ENCODE results near the gene YEATS2. TPM values are rescaled to one million over a fixed set of nuclear protein-coding genes. Genes with fewer than 3 reads are reported as not detected.

YEATS2 gene
- total RNA-seq, 6 donors from 2014 or later = 23.9 to 65.0 (median 41.2) TPM

DNA sequence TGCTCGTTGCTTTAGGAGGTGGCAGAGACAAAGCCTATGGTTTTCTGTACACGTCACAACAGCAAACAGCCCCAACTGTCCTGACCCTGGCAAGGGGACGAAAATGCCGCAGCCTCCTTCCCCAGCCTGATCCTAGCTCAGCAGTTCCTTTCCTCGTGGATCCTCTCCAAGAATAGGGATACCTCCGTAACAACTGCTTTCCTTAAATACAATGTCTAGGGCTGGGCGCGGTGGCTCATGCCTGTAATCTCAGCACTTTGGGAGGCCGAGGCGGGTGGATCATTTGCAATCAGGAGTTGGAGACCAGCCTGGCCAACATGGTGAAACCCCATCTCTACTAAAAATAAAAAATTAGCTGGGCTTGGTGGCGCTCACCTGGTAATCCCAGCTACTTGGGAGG lies 110.8 kb downstream of the YEATS2 start:
- Histone ChIP-seq H3K4me3 (no peak overlapping the region), H3K27ac (no peak overlapping the region), H3K9me3 (no peaks in the 10 kb centered on the region), H3K27me3 (no peaks in the 10 kb centered on the region), H3K36me3 (peaks cover 52 to 97% (median 79%) of the 10 kb centered on the region in 4 donors), H3K4me1 (no peaks in the 10 kb centered on the region)
- no peak for TF ChIP-seq POLR2AphosphoS5 (IDR thresholded peaks at IDR 0.05)
- TF ChIP-seq CTCF (IDR thresholded peaks at IDR 0.05) = no peak
- TF ChIP-seq POLR2A (IDR thresholded peaks at IDR 0.05) = no peak
- no peak for TF ChIP-seq EP300 (IDR thresholded peaks at IDR 0.05)
- DNase-seq (no peak), ATAC-seq (ENCODE audit: low FRiP score in 2 of 2) (no peak)
- 95 to 97% methylated on average over 11 of the region's 11 CpGs for WGBS, 2 donors

GRCh38 chr3:183809270-183809669 lies 111.7 kb downstream of the YEATS2 start:
- no peaks in the 10 kb centered on the region for H3K27me3 ChIP-seq
- TF ChIP-seq POLR2A (IDR thresholded peaks at IDR 0.05) (no peak), CTCF (IDR thresholded peaks at IDR 0.05) (no peak), POLR2AphosphoS5 (IDR thresholded peaks at IDR 0.05) (no peak), EP300 (IDR thresholded peaks at IDR 0.05) (no peak)
- DNase-seq = no peak
- no peak for ATAC-seq (ENCODE audit: low FRiP score in 2 of 2)
- H3K9me3 ChIP-seq = no peaks in the 10 kb centered on the region
- no peak overlapping the region for H3K27ac ChIP-seq
- peaks cover 46 to 92% (median 72%) of the 10 kb centered on the region in 4 donors for H3K36me3 ChIP-seq
- WGBS, 2 donors = 78 to 81% methylated on average over 5 of the region's 5 CpGs
- no peak overlapping the region for H3K4me3 ChIP-seq
- H3K4me1 ChIP-seq = no peaks in the 10 kb centered on the region

DNA sequence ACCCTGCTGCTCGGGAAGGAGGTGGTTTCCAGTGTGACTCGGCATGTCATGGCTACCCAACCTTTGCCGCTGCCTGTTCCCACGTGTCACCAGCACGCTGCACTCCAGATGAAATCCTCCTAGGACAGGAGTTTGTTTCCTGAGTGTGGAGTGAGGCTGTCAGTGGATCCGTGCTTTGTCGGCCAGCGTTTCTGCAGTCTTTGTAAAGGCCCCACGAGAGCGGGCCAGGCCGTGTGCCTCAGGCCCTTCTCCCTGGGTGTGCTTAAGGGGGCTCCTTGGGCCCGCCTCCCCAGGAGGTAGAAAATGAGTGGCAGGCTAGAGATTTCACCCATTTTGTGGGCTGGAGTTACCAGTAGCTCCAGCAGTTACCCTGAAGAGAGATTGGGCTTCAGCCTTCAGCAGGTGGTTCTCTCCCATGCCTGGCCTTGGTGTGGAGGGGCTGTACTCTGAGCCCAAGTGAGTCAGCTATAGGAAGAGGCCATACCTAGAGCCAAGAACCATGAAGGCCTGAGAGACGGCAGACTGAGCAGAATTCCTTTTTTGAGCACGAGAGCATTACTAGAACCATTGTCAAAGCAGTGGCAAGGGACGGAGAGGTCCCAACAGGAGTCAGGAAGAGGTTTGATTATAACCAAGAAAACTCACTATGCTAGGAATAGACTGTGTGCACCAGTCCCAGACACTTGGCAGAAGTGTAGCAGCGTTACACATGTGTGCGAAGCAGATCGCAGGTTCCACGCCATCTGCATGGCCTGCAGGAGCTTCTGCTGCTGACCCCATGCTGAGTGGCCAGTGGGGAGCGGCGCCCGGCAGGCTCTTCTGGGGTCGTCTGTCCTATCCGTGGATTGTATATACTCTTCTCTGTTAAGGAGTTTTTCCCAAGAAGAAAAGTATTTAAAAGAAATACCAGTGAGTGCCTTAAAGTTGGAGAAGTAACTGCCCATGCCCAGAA lies 113.3 kb downstream of the YEATS2 start:
- Histone ChIP-seq H3K27me3 (no peaks in the 10 kb centered on the region), H3K4me3 (no peak overlapping the region), H3K36me3 (peaks cover 31 to 80% (median 57%) of the 10 kb centered on the region in 4 donors), H3K27ac (no peak overlapping the region), H3K9me3 (no peaks in the 10 kb centered on the region), H3K4me1 (no peaks in the 10 kb centered on the region)
- DNase-seq = peak in 1 of 2 donors; percentile 42
- 91 to 92% methylated on average over 18 to 24 of the region's 24 CpGs for WGBS, 2 donors
- TF ChIP-seq EP300 (IDR thresholded peaks at IDR 0.05) (no peak), POLR2AphosphoS5 (IDR thresholded peaks at IDR 0.05) (no peak)
- ATAC-seq (ENCODE audit: low FRiP score in 2 of 2) = no peak

GRCh38 chr3:183811638-183812037 lies 114.0 kb downstream of the YEATS2 start:
- no peak for ATAC-seq (ENCODE audit: low FRiP score in 2 of 2)
- 95 to 96% methylated on average over 11 of the region's 11 CpGs for WGBS, 2 donors
- Histone ChIP-seq H3K36me3 (peaks cover 29 to 73% (median 50%) of the 10 kb centered on the region in 4 donors), H3K27ac (no peak overlapping the region), H3K4me3 (no peak overlapping the region), H3K27me3 (no peaks in the 10 kb centered on the region), H3K9me3 (no peaks in the 10 kb centered on the region), H3K4me1 (no peaks in the 10 kb centered on the region)
- no peak for TF ChIP-seq EP300 (IDR thresholded peaks at IDR 0.05)
- TF ChIP-seq CTCF (IDR thresholded peaks at IDR 0.05) = no peak
- no peak for TF ChIP-seq POLR2A (IDR thresholded peaks at IDR 0.05)
- TF ChIP-seq POLR2AphosphoS5 (IDR thresholded peaks at IDR 0.05) = no peak
- DNase-seq = no peak

DNA sequence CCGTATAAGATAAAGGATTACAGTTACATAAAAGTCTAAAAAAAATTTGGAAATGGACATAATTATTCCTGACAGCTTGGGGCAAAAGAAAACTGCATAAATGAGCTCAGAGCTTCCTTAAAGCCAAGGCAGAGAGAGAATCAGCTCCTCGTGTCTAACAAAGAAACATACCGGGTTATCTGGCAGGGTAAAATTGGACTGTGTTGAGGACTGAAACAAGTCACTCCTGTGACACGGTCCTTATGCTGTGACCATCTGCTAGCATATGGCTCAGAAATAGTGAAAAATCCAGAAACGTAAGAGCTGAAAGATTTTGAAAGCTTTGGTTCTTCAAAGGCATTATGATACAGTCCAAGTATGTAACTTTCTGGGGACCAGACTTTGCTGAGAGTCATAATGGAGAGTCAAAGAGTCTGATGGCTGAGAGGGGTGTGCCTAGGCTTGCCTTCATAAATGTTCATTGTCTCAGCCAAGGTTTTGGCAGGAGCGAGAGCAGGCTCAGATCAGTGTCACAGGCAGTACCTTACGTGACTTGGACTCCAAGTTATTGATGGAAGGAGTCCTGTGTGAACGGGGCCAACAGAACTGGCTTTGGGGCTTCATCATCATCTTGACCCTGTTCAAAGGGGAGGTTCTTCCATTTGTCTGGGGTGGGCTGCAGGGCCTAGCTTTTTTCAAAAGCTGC lies 115.3 kb downstream of the YEATS2 start:
- no peak for ATAC-seq (ENCODE audit: low FRiP score in 2 of 2)
- Histone ChIP-seq H3K4me3 (no peak overlapping the region), H3K9me3 (no peaks in the 10 kb centered on the region), H3K27ac (no peak overlapping the region), H3K27me3 (no peaks in the 10 kb centered on the region), H3K4me1 (no peaks in the 10 kb centered on the region), H3K36me3 (peaks cover 21 to 64% (median 38%) of the 10 kb centered on the region in 4 donors)
- DNase-seq = no peak
- WGBS, 2 donors = 84% methylated on average over 8 of the region's 8 CpGs
- TF ChIP-seq POLR2A (IDR thresholded peaks at IDR 0.05) = no peak
- no peak for TF ChIP-seq POLR2AphosphoS5 (IDR thresholded peaks at IDR 0.05)
- TF ChIP-seq CTCF (IDR thresholded peaks at IDR 0.05) = no peak
- no peak for TF ChIP-seq EP300 (IDR thresholded peaks at IDR 0.05)
